IPS-18c (cell line): ENCODE results near the gene CD248.

Experiments
- H3K4me3 ChIP-seq: 2 replicates; pipeline ENCODE4 v1.7.0; 2013; ENCODE audit warnings: low read depth, mild to moderate bottlenecking, low read length, moderate library complexity; ENCODE audit not compliant: insufficient read depth
- H3K9me3 ChIP-seq: one replicate; pipeline ENCODE4 v1.6.1; 2013; ENCODE audit warnings: mild to moderate bottlenecking, low read length, moderate library complexity; ENCODE audit not compliant: control insufficient read depth, insufficient read depth

CD248 gene

DNA sequence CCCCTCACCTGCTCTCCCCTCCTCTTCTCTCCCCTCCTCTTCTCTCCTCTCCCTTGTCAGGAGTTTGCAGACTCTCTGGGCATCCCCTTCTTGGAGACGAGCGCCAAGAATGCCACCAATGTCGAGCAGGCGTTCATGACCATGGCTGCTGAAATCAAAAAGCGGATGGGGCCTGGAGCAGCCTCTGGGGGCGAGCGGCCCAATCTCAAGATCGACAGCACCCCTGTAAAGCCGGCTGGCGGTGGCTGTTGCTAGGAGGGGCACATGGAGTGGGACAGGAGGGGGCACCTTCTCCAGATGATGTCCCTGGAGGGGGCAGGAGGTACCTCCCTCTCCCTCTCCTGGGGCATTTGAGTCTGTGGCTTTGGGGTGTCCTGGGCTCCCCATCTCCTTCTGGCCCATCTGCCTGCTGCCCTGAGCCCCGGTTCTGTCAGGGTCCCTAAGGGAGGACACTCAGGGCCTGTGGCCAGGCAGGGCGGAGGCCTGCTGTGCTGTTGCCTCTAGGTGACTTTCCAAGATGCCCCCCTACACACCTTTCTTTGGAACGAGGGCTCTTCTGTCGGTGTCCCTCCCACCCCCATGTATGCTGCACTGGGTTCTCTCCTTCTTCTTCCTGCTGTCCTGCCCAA is 40.7 kb downstream of the CD248 start:
- no peaks in the 10 kb centered on the region for H3K9me3 ChIP-seq
- H3K4me3 ChIP-seq: no peak overlapping the region

DNA sequence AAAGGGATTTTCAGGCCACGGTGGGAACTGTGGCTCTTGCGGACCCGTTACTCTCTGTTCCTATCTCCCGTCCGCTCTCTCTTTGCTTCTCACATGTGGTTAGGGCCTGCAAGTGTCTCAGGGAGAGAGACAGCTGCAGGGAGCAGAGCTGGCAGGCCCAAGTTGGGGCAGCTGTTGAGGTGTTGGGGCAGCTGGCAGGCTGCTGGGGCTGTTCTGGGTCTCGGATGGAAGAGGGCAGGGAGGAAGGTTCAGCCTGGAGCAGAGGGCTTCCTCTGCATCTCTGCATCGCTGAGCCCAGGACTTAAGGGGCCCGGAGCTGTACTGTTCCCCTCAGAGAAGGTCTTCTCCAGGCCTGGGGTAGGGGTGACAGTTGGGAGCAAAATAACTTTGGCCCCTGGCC is 41.4 kb downstream of the CD248 start:
- Histone ChIP-seq H3K4me3 (no peak overlapping the region), H3K9me3 (no peaks in the 10 kb centered on the region)

GRCh38 chr11:66274219-66274618 is 42.6 kb downstream of the CD248 start:
- no peak overlapping the region for H3K4me3 ChIP-seq
- no peaks in the 10 kb centered on the region for H3K9me3 ChIP-seq

- Histone ChIP-seq H3K9me3 (no peaks in the 10 kb centered on the region), H3K4me3 (no peak overlapping the region)
These were observed 44.2 kb downstream of the CD248 start for GRCh38 chr11:66272596-66272995.

DNA sequence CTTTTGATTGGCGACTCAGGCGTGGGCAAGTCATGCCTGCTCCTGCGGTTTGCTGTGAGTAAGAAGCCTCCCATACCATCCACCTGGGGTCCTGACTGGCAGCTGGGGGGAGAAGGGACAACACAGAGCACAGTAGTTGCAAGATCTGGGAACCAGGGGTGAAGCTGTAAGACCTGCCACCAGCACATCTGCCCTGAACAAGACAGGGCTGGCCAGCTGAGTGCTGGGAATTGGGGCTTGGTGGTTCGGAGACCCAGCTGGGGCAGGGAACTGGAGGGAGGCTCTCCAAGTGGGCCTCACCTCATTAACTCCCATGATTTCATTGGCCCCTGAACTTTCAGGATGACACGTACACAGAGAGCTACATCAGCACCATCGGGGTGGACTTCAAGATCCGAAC is 45.0 kb downstream of the CD248 start:
- Histone ChIP-seq H3K9me3 (no peaks in the 10 kb centered on the region), H3K4me3 (no peak overlapping the region)

GRCh38 chr11:66268952-66269905 is 47.6 kb downstream of the CD248 start:
- Histone ChIP-seq H3K4me3 (peak overlapping the region; percentile 89), H3K9me3 (no peaks in the 10 kb centered on the region)

DNA sequence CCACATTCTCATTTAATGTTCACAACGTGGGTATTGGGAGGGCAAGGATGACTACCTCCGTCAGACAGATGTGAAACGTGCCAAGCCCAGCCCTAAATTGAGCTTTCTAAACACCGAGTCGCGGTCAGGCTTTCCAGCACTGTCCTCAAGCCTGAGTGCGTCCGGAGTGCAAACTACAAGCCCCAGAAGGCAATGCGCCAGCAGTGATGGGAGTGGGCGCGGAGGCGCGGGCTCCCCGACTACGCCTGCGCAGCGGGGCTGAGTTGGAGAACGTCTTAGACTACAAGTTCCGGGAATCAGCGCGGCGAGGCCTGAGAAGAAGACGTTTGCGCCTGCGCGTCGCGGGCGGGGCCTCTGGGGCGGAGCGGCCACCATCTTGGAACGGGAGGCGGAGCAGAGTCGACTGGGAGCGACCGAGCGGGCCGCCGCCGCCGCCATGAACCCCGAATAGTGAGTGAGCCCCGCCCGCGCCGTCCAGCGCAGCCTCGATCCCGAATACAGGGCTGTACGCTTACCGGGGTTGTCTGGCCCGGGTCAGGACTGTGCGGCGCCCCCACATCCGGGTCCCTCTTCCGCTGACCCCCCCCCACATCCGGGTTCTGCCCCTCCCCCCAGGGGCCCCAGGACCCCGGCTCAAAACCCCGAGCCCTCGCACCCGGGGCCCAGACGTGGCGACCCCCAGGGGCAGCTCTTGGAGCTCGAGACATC is 48.4 kb downstream of the CD248 start, which contains the start of gene RAB1B:
Gene RAB1B (plus strand): TSS at position 396 of the 708 bp plus-strand sequence. CDS start 41 bp downstream, at position 437.
- H3K9me3 ChIP-seq: no peaks in the 10 kb centered on the region
- peak within 1 kb of the TSS; percentile 89 for H3K4me3 ChIP-seq

DNA sequence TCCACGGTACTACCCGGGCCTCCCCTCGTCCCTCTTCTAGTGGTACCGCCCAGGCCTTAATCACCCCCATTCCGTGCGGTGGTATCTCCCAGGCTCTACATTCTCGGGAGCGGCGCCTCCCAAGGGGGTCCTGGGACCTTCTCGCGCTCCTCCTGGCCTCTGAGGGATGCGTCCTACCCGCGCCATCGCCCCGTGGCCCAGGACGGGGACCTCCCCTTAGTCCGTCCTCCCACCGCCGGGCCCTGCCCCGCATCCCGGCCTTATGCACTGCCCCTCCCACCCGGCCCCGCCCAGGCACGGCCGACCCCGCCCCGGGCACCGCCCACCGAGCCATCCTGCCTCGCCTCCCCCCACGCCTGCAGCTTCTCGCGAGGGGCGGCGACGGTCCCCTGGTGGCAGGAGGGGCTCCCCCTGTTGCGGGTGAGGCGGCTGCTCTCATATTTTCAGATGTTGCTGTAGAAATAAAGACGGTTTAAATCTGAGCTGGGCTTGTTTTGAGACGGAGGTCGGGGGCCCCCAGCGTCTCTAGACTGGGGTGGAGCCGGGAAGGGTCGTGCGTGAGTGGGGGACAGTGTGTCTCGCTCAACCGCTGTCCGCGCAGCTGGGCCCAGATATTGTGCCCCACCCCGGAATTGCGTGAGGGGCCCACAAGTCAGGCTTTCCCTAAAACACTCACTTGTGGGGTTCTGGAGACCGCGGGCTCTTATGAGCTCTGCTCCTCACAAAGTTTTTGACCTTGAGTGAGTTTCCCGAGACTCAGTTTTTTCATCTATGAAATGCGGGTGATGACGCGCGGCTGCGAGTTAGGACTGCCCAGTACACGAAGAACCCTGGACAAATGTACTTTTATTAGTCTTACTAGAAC is 49.2 kb downstream of the CD248 start:
- peak overlapping the region; percentile 61 for H3K4me3 ChIP-seq
- no peaks in the 10 kb centered on the region for H3K9me3 ChIP-seq

GRCh38 chr11:66267039-66267378 is 49.8 kb downstream of the CD248 start:
- H3K9me3 ChIP-seq: no peaks in the 10 kb centered on the region
- H3K4me3 ChIP-seq: peak overlapping the region; percentile 61

DNA sequence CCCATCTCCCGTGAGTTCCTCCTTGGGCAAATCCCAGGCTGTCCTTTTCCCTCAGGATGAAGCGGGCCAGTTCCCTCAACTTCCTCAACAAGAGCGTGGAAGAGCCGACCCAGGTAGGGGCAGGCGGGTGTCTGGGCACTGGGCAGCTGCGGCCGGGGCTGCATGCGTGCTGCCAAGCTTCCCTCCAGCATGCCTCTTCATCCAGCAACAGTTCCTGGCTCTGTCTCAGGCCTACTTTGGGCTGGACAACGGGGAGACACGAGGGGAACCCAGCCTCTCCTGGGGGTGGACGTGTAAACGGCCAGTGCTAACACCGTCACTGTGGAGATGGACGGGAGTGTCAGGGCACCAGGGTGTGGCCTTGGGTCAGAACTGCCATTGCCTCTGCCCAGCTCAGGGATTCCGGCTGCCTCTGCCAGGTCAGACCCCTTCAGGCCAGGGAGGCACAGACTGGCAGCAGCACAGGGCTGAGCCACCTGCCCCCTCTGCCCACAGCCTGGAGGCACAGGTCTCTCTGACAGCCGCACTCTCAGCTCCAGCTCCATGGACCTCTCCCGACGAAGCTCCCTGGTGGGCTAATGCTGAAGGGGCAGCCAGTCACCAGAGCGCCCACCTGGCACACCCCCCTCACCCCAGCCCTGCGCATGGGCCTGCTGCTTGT is 50.3 kb downstream of the CD248 start:
- H3K4me3 ChIP-seq: no peak overlapping the region; the same call in 1 of the 2 replicates
- H3K9me3 ChIP-seq: peaks cover 2% of the 10 kb centered on the region

GRCh38 chr11:66265531-66266377 is 51.1 kb downstream of the CD248 start:
- no peak overlapping the region for H3K4me3 ChIP-seq
- H3K9me3 ChIP-seq: peaks cover 2% of the 10 kb centered on the region

GRCh38 chr11:66264914-66265313 is 51.9 kb downstream of the CD248 start:
- no peak overlapping the region for H3K4me3 ChIP-seq

More at GRCh38 chr11:66264914-66265313, 51.9 kb downstream of the CD248 start:
- peaks cover 2% of the 10 kb centered on the region for H3K9me3 ChIP-seq
